A549 (cell line): Measurements from ENCODE around the gene SULF2.

Experiments used
- ATOH8 ChIP-seq: fragments of 250-450 bp; sonication (Bioruptor Pico); IDR thresholded peaks from 2 replicates; pipeline ENCODE4 v1.5.0; 2020; ENCODE audit warnings: low read depth, mild to moderate bottlenecking, moderate library complexity
- CBX8 ChIP-seq: fragments of 200-600 bp; sonication (generic); IDR thresholded peaks from 2 replicates; pipeline ENCODE4 v1.6.1; 2016
- EP300 ChIP-seq, 2 experiments: fragments of >200 bp; sonication (Bioruptor Twin); formaldehyde crosslinking; IDR thresholded peaks; 2 replicates in 1 of 2; 3 replicates in 1 of 2; pipeline ENCODE4 v1.6.1; 2016 to 2017
- FOXS1 ChIP-seq: fragments of 250-450 bp; sonication (Bioruptor Pico); IDR thresholded peaks from 2 replicates; pipeline ENCODE4 v1.5.0; 2020; ENCODE audit warnings: mild to moderate bottlenecking, moderate library complexity
- HDAC2 ChIP-seq: fragments of 200-600 bp; sonication (generic); IDR thresholded peaks from 2 replicates; pipeline ENCODE4 v1.6.1; 2016
- HOXA7 ChIP-seq: fragments of 250-450 bp; sonication (Bioruptor Pico); IDR thresholded peaks from 2 replicates; pipeline ENCODE4 v1.5.0; 2020; ENCODE audit warnings: mild to moderate bottlenecking, moderate library complexity
- JUN ChIP-seq, 2 experiments: fragments of >200 bp; sonication (Bioruptor Twin); formaldehyde crosslinking; IDR thresholded peaks; 2 replicates in 1 of 2; 3 replicates in 1 of 2; pipeline ENCODE4 v1.6.1; 2016 to 2017
- KDM5A ChIP-seq: fragments of 200-600 bp; sonication (generic); IDR thresholded peaks from 2 replicates; pipeline ENCODE4 v1.6.1; 2016; ENCODE audit warnings: antibody characterized with exemption, mild to moderate bottlenecking
- POLR2A ChIP-seq: IDR thresholded peaks from 2 replicates; pipeline ENCODE4 v1.6.1; 2012; ENCODE audit warnings: mild to moderate bottlenecking, low read length
- SREBF2 ChIP-seq: fragments of 450-650 bp; IDR thresholded peaks from 2 replicates; pipeline ENCODE4 v1.6.1; 2014; ENCODE audit warnings: mild to moderate bottlenecking, moderate library complexity
- TFCP2L1 ChIP-seq: fragments of 250-450 bp; sonication (Bioruptor Pico); IDR thresholded peaks from 2 replicates; pipeline ENCODE4 v1.5.0; 2021; ENCODE audit warnings: mild to moderate bottlenecking
- USF2 ChIP-seq: fragments of 450-650 bp; IDR thresholded peaks from 2 replicates; pipeline ENCODE4 v1.6.1; 2014; ENCODE audit warnings: antibody characterized with exemption
- TF ChIP-seq, protein P1 (sequence below): fragments of >200 bp; sonication (Bioruptor Twin); formaldehyde crosslinking; IDR thresholded peaks from 3 replicates; pipeline ENCODE4 v1.5.1; 2016

GRCh38 chr20:47708953-47709833 lies 76.1 kb downstream of the SULF2 start:
- TF ChIP-seq, protein P1, sequence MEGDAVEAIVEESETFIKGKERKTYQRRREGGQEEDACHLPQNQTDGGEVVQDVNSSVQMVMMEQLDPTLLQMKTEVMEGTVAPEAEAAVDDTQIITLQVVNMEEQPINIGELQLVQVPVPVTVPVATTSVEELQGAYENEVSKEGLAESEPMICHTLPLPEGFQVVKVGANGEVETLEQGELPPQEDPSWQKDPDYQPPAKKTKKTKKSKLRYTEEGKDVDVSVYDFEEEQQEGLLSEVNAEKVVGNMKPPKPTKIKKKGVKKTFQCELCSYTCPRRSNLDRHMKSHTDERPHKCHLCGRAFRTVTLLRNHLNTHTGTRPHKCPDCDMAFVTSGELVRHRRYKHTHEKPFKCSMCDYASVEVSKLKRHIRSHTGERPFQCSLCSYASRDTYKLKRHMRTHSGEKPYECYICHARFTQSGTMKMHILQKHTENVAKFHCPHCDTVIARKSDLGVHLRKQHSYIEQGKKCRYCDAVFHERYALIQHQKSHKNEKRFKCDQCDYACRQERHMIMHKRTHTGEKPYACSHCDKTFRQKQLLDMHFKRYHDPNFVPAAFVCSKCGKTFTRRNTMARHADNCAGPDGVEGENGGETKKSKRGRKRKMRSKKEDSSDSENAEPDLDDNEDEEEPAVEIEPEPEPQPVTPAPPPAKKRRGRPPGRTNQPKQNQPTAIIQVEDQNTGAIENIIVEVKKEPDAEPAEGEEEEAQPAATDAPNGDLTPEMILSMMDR: no peak
- no peak for TF ChIP-seq ATOH8
- TF ChIP-seq TFCP2L1: no peak
- no peak for TF ChIP-seq CBX8
- TF ChIP-seq EP300 (IDR thresholded peaks at IDR 0.05): no peak
- no peak for TF ChIP-seq POLR2A
- TF ChIP-seq KDM5A: no peak
- TF ChIP-seq HOXA7 (CRISPR knock-in tag): no peak
- no peak for TF ChIP-seq HDAC2
- no peak for TF ChIP-seq SREBF2
- TF ChIP-seq JUN (IDR thresholded peaks at IDR 0.05): no peak
- TF ChIP-seq USF2: no peak
- no peak for TF ChIP-seq FOXS1 (CRISPR knock-in tag)
